Measurements from ENCODE around the gene LHFPL6.

LHFPL6 gene

DNA sequence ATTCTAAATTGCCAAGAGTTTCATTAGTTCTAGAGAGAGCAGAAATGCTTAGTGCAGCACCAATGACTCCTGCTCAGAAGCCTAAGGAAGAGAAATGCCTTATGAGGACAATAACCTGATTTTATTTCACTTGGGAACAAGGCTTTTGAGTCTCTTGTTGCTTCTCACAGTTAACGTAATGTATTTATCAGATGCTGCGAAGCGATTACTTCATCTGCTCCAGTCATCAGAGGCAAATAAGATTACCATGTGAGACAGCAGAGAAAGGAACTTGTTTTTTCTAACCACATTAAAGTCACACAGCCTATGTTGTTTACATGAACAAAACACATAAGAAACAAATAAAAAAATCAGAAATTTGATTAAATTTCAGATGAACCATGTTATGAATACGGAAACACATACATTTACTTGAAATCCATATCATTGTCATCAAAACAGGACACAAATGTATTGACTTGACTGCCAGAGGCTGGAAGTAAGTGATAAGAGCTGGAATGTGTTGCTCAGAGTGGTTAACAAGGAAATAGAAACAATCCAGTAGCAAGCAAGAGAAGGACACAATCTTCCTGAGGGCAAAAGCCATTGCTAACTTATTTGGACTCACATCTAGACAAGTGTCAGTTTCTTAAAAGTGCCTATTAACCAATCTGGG, 147.3 kb downstream of the LHFPL6 start:
- Mint-ChIP-seq H3K4me3 (no peak overlapping the region), H3K27me3 (peaks cover 13% of the 10 kb centered on the region), H3K9me3 (no peaks in the 10 kb centered on the region), H3K36me3 (ENCODE audit: low read depth) (no peaks in the 10 kb centered on the region), H3K4me1 (ENCODE audit: low read depth) (peaks cover 14% of the 10 kb centered on the region), H3K27ac (no peak overlapping the region)

DNA sequence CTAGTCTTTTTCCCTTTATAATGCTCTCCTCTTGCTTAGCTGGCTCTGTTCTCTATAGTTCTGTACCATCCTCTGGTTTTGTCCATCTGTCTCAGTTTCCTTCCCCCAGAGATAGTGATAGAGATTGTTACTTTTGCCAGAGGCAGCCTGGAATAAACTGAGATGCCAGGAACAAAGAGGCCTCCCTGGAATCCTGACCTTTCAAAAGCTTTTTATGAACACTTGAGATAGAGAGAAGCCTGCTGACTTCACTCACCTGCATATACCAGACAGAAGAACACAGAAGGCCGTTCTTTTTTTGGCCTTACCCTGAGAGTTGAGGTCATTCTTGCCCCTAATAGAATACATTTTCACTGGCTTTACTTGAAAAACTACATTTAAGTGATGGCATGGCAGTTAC, 150.2 kb downstream of the LHFPL6 start:
- Mint-ChIP-seq H3K9me3 (no peaks in the 10 kb centered on the region), H3K27ac (no peak overlapping the region), H3K27me3 (peaks cover 10% of the 10 kb centered on the region), H3K4me1 (ENCODE audit: low read depth) (peaks cover 14% of the 10 kb centered on the region), H3K36me3 (ENCODE audit: low read depth) (no peaks in the 10 kb centered on the region), H3K4me3 (no peak overlapping the region)

DNA sequence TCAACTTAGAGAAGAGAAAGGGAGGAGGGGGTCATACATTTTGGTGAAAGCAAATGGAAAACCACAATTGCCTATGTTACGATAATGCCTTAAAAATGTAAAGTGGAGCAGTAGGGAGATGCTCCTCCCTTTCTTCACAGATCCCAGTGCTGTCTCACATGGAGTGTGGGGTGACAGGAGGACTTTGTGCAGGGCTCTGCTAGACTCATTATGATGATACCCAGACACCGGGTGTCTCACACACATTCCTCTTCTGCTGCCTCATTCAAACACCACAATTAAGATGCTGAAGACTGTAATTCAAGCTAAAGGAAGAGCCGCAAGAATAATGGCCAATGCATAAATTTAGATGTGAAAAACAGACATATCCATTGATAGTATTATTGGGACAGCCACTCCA, 150.6 kb downstream of the LHFPL6 start:
- Mint-ChIP-seq H3K9me3 (no peaks in the 10 kb centered on the region), H3K27me3 (peaks cover 12% of the 10 kb centered on the region), H3K4me1 (ENCODE audit: low read depth) (peaks cover 14% of the 10 kb centered on the region), H3K4me3 (no peak overlapping the region), H3K27ac (no peak overlapping the region), H3K36me3 (ENCODE audit: low read depth) (no peaks in the 10 kb centered on the region)

DNA sequence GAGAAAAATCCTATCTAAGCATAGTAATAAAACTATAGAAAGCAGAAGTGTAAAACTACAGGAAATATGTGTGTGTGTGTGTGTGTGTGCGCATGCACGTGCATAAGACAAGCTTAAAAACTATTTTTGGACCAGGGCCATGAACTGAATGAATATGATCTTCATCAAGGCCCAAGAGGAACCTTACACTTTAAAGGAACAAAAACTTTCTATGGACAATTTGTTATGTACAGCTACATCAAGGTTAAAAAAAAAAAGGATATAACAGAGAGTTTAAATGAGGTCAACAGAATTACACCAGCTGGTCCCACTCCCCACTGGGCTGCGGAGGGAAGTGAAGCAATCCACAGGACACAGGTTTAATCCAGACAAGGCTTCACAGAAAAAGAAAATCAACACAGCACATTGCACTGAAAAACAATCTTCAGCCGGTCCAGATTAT, 151.1 kb downstream of the LHFPL6 start:
- H3K36me3 Mint-ChIP-seq (ENCODE audit: low read depth) = no peaks in the 10 kb centered on the region
- no peak overlapping the region for H3K4me3 Mint-ChIP-seq
- no peak overlapping the region for H3K27ac Mint-ChIP-seq
- H3K9me3 Mint-ChIP-seq = no peaks in the 10 kb centered on the region
- peaks cover 14% of the 10 kb centered on the region for H3K4me1 Mint-ChIP-seq (ENCODE audit: low read depth)
- peaks cover 14% of the 10 kb centered on the region for H3K27me3 Mint-ChIP-seq

DNA sequence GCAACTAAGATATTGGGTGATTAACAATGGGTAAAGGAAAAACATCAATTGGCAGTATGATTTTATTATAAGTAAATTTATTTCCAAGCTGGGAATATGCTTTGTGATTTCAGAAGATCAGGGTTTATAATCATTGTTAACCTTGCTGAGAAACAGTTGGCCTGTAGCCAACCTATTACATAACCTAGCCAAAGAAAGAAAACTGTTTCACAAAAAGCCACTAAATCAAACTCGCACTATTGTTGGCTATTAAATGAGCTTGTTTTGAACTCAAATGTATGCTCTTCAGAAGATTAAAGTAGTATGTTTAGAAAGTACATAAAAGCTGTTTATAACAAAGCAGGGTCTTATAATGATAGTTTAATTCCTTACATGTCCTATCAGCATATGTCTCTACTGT, 151.7 kb downstream of the LHFPL6 start:
- Mint-ChIP-seq H3K4me3 (no peak overlapping the region), H3K27ac (no peak overlapping the region), H3K36me3 (ENCODE audit: low read depth) (no peaks in the 10 kb centered on the region), H3K4me1 (ENCODE audit: low read depth) (peaks cover 14% of the 10 kb centered on the region), H3K9me3 (no peaks in the 10 kb centered on the region), H3K27me3 (peaks cover 14% of the 10 kb centered on the region)

DNA sequence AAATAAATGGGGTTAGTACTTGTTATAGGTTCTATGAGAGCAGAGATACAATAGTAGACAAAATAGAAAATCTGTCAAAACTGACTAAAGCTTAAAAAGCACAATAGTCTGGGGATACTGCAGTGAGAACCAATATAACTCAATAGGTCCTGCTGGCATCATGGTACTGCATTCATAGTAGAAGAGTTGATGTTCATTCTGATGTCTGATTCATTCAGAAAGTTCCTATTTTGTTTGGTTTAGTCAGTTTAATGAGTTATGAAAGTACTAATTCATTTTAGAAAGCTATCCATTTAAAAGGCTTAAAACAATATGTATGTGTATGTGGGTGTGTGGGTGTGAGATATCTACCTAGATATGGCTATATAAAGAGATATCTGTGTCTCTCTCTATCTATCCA, 152.8 kb downstream of the LHFPL6 start:
- Mint-ChIP-seq H3K36me3 (ENCODE audit: low read depth) (no peaks in the 10 kb centered on the region), H3K27me3 (peaks cover 14% of the 10 kb centered on the region)

DNA sequence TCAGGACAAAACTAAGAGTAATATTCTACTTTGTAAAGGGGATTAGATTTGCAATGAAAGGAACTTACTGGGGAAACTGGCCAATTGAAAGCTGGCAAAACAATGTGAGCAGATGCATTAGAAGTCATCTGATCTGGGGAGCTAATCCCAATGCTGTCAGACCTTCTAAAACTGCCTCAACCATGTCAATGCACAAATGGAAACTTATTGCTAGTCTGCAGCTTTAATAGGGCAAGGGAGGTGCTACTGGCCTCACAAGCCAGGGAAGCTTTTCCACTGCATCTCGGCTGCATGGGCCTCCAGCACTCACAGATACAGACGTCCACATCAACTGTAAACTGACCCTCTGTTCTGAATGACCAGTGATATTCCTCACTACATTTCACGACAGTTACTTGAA, 154.2 kb downstream of the LHFPL6 start:
- H3K4me1 Mint-ChIP-seq (ENCODE audit: low read depth) = peaks cover 14% of the 10 kb centered on the region
- no peaks in the 10 kb centered on the region for H3K9me3 Mint-ChIP-seq
- H3K36me3 Mint-ChIP-seq (ENCODE audit: low read depth) = no peaks in the 10 kb centered on the region
- peaks cover 18% of the 10 kb centered on the region for H3K27me3 Mint-ChIP-seq
- no peak overlapping the region for H3K27ac Mint-ChIP-seq
- H3K4me3 Mint-ChIP-seq = no peak overlapping the region

More for the DNA sequence above, 152.8 kb downstream of the LHFPL6 start:
- H3K27ac Mint-ChIP-seq = no peak overlapping the region
- peaks cover 14% of the 10 kb centered on the region for H3K4me1 Mint-ChIP-seq (ENCODE audit: low read depth)
- no peaks in the 10 kb centered on the region for H3K9me3 Mint-ChIP-seq
- no peak overlapping the region for H3K4me3 Mint-ChIP-seq

DNA sequence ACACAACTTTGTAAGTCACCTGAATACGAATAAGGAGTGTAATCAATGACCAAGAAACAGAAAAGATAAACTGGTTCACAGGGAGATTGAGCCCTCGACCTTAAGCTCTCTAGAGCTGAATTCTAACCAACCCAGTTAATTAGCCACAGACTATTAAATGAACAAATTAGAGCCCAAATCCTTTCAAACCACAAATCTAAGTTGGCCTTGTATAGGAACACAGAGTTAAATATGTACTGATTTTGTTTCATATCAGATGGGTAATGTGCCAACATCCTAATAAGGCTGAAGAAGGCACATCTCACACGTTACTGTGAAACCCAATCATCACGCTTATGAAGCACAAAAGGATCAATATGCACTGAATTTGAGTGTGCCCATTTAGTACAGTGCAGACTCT, 156.1 kb downstream of the LHFPL6 start:
- peaks cover 7% of the 10 kb centered on the region for H3K4me1 Mint-ChIP-seq (ENCODE audit: low read depth)
- no peaks in the 10 kb centered on the region for H3K36me3 Mint-ChIP-seq (ENCODE audit: low read depth)
- no peak overlapping the region for H3K4me3 Mint-ChIP-seq
- no peak overlapping the region for H3K27ac Mint-ChIP-seq
- peaks cover 15% of the 10 kb centered on the region for H3K27me3 Mint-ChIP-seq
- no peaks in the 10 kb centered on the region for H3K9me3 Mint-ChIP-seq

DNA sequence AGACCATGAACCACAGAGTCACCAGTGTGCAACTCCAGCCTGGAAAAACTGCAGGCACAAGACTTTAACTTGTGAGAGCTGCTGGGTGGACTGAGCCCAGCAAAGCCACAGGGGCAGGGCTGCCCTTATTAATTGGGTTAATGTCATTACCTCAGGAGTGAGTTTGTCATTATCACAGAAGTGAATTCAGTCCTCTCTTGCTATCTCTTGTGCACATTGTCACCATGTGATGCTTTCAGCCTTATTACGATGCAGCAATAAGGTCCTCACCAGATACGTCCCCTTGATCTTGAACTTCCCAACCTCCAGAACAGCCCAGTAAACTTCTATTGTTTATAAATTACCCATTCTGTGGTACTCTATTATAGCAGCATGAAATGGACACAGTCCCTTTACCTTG, 158.1 kb downstream of the LHFPL6 start:
- no peak overlapping the region for H3K4me3 Mint-ChIP-seq
- peaks cover 3% of the 10 kb centered on the region for H3K9me3 Mint-ChIP-seq
- no peak overlapping the region for H3K27ac Mint-ChIP-seq
- H3K27me3 Mint-ChIP-seq = peaks cover 15% of the 10 kb centered on the region
- H3K36me3 Mint-ChIP-seq (ENCODE audit: low read depth) = no peaks in the 10 kb centered on the region
- no peaks in the 10 kb centered on the region for H3K4me1 Mint-ChIP-seq (ENCODE audit: low read depth)

DNA sequence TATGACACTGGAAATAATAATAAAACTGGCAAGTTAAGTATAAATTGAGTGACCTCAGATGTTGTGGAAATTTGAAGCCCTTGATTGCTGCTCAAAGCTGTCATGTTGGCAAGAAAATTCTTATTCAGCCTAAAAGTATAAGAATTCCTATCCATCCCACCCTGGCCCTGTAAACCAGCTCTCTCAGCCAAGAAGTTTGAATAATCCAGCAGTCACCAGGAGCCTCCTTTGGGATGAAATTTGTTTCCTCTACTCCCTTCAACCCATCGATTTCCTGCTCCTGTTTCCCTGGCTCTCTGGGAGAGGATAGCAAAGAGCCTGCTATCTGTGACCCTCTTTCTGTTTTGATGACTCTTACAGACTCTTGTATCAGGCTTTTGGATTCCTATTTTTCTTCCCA, 169.3 kb downstream of the LHFPL6 start:
- no peak overlapping the region for H3K4me3 Mint-ChIP-seq
- peaks cover 29% of the 10 kb centered on the region for H3K27me3 Mint-ChIP-seq
- no peak overlapping the region for H3K27ac Mint-ChIP-seq
- no peaks in the 10 kb centered on the region for H3K36me3 Mint-ChIP-seq (ENCODE audit: low read depth)
- H3K9me3 Mint-ChIP-seq = peaks cover 5% of the 10 kb centered on the region
- H3K4me1 Mint-ChIP-seq (ENCODE audit: low read depth) = no peaks in the 10 kb centered on the region

DNA sequence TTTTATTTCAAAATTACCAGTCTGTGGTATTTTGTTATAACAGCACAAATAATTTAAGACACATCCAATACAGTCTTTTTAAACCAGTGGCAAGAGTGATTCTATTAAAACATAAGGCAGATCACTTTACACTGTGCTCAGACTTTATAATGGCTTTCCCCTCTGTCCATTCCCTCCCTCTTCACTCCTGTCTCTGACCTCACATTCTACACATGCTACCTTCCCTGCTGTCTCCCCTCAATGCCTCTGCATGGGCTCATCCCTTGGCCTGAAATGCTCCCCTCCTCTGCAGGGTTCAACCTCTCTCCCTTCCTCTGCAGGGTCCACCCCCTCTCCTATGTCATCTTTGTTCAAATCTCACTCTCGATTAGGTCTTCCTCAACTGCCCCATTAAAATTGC, 170.8 kb downstream of the LHFPL6 start:
- Mint-ChIP-seq H3K4me1 (ENCODE audit: low read depth) (no peaks in the 10 kb centered on the region), H3K4me3 (no peak overlapping the region), H3K27me3 (peaks cover 29% of the 10 kb centered on the region), H3K9me3 (peaks cover 5% of the 10 kb centered on the region), H3K36me3 (ENCODE audit: low read depth) (no peaks in the 10 kb centered on the region), H3K27ac (no peak overlapping the region)

DNA sequence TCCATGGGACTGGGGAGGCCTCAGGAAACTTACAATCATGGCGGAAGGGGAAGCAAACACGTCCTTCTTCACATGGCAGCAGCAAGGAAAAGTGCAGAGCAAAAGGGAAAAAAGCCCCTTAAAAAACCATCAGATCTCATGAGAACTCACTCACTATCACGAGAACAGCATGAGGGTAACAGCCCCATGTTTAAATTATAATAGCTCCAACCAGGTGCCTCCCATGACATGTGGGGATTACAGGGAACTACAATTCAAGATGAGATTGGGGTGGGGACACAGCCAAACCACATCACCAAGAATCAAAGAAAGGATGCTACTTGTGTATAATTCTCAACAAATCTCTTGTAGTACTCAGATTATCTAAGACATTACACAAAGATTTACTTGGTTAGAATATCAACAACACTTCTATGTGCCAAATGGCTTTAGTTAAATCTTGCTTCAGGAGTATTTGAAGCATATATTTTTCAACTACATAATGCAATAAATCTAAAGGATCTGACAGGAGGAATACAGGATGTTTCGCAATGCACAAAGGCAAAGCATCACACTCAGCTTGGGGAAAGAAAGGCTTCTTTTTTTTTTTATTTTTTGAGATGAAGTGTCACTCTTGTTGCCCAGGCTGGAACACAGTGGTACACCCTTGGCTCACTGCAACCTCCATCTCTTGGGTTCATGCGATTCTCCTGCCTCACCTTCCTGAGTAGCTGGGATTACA, 180.0 kb downstream of the LHFPL6 start:
- H3K27me3 Mint-ChIP-seq = peaks cover 9% of the 10 kb centered on the region
- H3K27ac Mint-ChIP-seq = no peak overlapping the region
- no peak overlapping the region for H3K4me3 Mint-ChIP-seq
- no peaks in the 10 kb centered on the region for H3K4me1 Mint-ChIP-seq (ENCODE audit: low read depth)
- no peaks in the 10 kb centered on the region for H3K36me3 Mint-ChIP-seq (ENCODE audit: low read depth)
- H3K9me3 Mint-ChIP-seq = no peaks in the 10 kb centered on the region

DNA sequence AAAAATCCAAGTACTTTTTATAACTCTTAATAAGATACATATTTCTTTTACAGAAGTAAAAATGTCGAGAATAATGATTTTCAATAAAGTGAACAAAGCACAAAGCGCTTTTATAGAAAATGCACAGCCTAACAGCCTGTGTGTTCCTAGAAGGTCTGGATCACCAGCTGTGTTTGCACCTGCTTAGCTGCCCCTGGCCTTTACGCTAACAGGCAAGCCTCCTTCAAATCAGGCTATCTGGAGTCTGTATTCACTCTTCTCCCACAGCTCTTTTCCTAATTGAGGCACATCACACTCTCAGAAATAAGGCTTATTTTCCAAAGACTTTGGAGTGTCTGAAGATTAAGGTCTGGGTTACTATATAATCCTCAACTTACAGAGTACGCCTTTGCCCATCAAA, 183.1 kb downstream of the LHFPL6 start:
- H3K9me3 Mint-ChIP-seq = no peaks in the 10 kb centered on the region
- no peaks in the 10 kb centered on the region for H3K4me1 Mint-ChIP-seq (ENCODE audit: low read depth)
- H3K27ac Mint-ChIP-seq = no peak overlapping the region
- no peak overlapping the region for H3K4me3 Mint-ChIP-seq
- no peaks in the 10 kb centered on the region for H3K36me3 Mint-ChIP-seq (ENCODE audit: low read depth)
- H3K27me3 Mint-ChIP-seq = peaks cover 10% of the 10 kb centered on the region

DNA sequence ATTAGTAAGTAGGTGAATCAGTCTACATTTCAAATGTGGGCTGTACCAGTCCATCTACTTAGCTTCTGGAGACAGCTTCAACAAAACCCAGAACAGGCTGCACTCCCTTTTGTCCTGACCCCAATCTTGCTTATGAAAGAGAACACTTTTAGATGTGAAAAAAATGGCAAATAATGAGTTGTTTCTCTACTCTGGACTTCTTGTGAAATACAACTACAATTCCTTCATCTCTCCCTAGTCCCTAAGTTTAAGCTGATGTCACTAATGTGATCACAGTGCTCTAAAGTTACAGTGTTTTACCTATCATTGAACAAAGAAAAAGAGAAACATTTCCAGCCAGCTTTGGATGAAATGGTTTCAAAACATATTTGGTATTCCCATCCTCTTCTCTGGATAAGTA, 183.9 kb downstream of the LHFPL6 start:
- H3K36me3 Mint-ChIP-seq (ENCODE audit: low read depth) = no peaks in the 10 kb centered on the region
- peaks cover 10% of the 10 kb centered on the region for H3K27me3 Mint-ChIP-seq
- peaks cover 3% of the 10 kb centered on the region for H3K4me1 Mint-ChIP-seq (ENCODE audit: low read depth)
- no peak overlapping the region for H3K27ac Mint-ChIP-seq
- H3K9me3 Mint-ChIP-seq = no peaks in the 10 kb centered on the region
- no peak overlapping the region for H3K4me3 Mint-ChIP-seq

DNA sequence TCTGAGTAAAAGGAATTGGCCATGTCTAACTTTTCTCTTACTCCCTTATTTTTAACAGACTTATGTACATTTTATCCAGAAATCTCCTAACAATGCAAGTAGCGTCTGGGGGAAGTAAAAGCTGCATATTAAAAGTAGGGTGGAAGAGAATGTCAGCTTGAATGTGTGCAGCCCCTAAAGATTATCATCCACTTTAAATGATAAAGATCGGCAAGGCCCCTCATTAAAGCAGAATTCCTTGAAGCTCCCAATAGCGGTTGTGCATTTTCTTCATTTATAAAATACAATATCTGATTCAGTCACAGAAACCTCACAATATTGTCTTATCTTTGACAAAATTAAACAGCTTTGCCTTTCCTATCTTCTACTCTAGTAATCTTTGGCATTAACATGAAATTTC, 184.6 kb downstream of the LHFPL6 start:
- no peaks in the 10 kb centered on the region for H3K9me3 Mint-ChIP-seq
- H3K27ac Mint-ChIP-seq = no peak overlapping the region
- no peaks in the 10 kb centered on the region for H3K36me3 Mint-ChIP-seq (ENCODE audit: low read depth)

DNA sequence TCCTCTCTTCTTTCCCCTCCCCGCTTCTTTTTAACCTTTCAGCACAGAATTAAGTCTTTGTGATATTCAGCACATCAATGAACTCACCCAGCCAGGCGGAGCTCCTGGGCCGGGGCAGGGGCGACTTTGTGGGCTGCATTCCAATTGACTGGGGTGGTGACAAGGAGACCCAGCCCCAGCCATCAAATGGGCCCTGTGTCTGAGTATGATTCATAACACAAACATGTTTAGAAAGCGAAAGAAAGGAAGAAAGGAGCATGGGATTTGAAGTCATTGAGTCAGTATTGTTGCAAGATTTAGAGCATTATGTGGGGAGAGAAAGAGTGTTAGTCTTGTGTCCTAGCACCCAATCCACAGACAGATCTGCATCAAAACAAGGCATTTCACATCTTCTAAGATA, 185.3 kb downstream of the LHFPL6 start:
- H3K9me3 Mint-ChIP-seq = no peaks in the 10 kb centered on the region
- no peak overlapping the region for H3K4me3 Mint-ChIP-seq
- no peak overlapping the region for H3K27ac Mint-ChIP-seq
- peaks cover 3% of the 10 kb centered on the region for H3K4me1 Mint-ChIP-seq (ENCODE audit: low read depth)
- peaks cover 15% of the 10 kb centered on the region for H3K27me3 Mint-ChIP-seq
- no peaks in the 10 kb centered on the region for H3K36me3 Mint-ChIP-seq (ENCODE audit: low read depth)

More for the DNA sequence above, 184.6 kb downstream of the LHFPL6 start:
- Mint-ChIP-seq H3K27me3 (peaks cover 15% of the 10 kb centered on the region), H3K4me1 (ENCODE audit: low read depth) (peaks cover 3% of the 10 kb centered on the region), H3K4me3 (no peak overlapping the region)
